ENCODE data around the gene BTF3L4. TPM values are rescaled to one million over a fixed set of nuclear protein-coding genes. Genes with fewer than 3 reads are reported as not detected.
"Not testable (repeated sequence)": the region's sequence is repeated elsewhere in the genome, so short reads cannot be mapped to it uniquely, and the experiment has no call there.

BTF3L4 gene
- total RNA-seq, 1 donor from 2014 or later: 83.6 TPM

- TF ChIP-seq CTCF (IDR thresholded peaks at IDR 0.05; ENCODE audit: insufficient read depth, low read length, poor library complexity, severe bottlenecking): no peak
- no peak for DNase-seq (ENCODE audit: low read depth)
- Histone ChIP-seq H3K36me3 (ENCODE audit: control insufficient read depth, insufficient read depth, low read length) (no peaks in the 10 kb centered on the region), H3K27me3 (ENCODE audit: control insufficient read depth, insufficient read depth, low read length) (no peaks in the 10 kb centered on the region), H3K4me3 (ENCODE audit: low read depth, low read length) (no peak overlapping the region)
Measured at GRCh38 chr1:52072291-52072690, 16.2 kb downstream of the BTF3L4 start.

GRCh38 chr1:52077277-52077676 lies 21.2 kb downstream of the BTF3L4 start:
- not testable (repeated sequence) for H3K4me3 ChIP-seq (ENCODE audit: low read depth, low read length); H3K27me3 ChIP-seq (ENCODE audit: control insufficient read depth, insufficient read depth, low read length); H3K36me3 ChIP-seq (ENCODE audit: control insufficient read depth, insufficient read depth, low read length); DNase-seq (ENCODE audit: low read depth)

DNA sequence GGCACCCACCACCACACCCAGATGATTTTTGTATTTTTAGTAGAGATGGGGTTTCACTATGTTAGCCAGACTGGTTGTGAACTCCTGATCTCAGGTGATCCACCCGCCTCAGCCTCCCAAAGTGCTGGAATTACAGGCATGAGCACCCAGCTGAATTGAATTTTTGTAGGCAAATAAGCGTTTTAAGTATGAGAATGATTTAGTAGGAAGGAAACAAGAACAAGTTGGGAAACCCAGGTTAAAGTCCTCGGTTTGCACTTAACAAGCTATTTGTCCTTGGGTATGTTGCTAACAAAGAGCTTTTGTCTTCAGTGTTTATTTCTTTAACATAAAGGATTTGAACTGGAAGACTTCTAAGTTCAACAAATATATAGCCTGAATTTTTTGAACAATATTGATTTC lies 23.9 kb downstream of the BTF3L4 start:
- H3K4me3 ChIP-seq (ENCODE audit: low read depth, low read length): no peak overlapping the region
- no peaks in the 10 kb centered on the region for H3K36me3 ChIP-seq (ENCODE audit: control insufficient read depth, insufficient read depth, low read length)
- DNase-seq (ENCODE audit: low read depth): no peak
- TF ChIP-seq CTCF (IDR thresholded peaks at IDR 0.05; ENCODE audit: insufficient read depth, low read length, poor library complexity, severe bottlenecking): no peak
- H3K27me3 ChIP-seq (ENCODE audit: control insufficient read depth, insufficient read depth, low read length): no peaks in the 10 kb centered on the region

- H3K27me3 ChIP-seq (ENCODE audit: control insufficient read depth, insufficient read depth, low read length); H3K36me3 ChIP-seq (ENCODE audit: control insufficient read depth, insufficient read depth, low read length); DNase-seq (ENCODE audit: low read depth); H3K4me3 ChIP-seq (ENCODE audit: low read depth, low read length): not testable (repeated sequence)
Measured at GRCh38 chr1:52087892-52088291, 31.8 kb downstream of the BTF3L4 start.

GRCh38 chr1:52094300-52094699 lies 38.2 kb downstream of the BTF3L4 start:
- not testable (repeated sequence) for DNase-seq (ENCODE audit: low read depth); H3K36me3 ChIP-seq (ENCODE audit: control insufficient read depth, insufficient read depth, low read length); H3K4me3 ChIP-seq (ENCODE audit: low read depth, low read length); H3K27me3 ChIP-seq (ENCODE audit: control insufficient read depth, insufficient read depth, low read length)

- TF ChIP-seq CTCF (IDR thresholded peaks at IDR 0.05; ENCODE audit: insufficient read depth, low read length, poor library complexity, severe bottlenecking): no peak
- DNase-seq (ENCODE audit: low read depth): no peak
- Histone ChIP-seq H3K27me3 (ENCODE audit: control insufficient read depth, insufficient read depth, low read length) (no peaks in the 10 kb centered on the region), H3K36me3 (ENCODE audit: control insufficient read depth, insufficient read depth, low read length) (no peaks in the 10 kb centered on the region), H3K4me3 (ENCODE audit: low read depth, low read length) (no peak overlapping the region)
Measured at GRCh38 chr1:52096216-52096615, 40.1 kb downstream of the BTF3L4 start.

DNA sequence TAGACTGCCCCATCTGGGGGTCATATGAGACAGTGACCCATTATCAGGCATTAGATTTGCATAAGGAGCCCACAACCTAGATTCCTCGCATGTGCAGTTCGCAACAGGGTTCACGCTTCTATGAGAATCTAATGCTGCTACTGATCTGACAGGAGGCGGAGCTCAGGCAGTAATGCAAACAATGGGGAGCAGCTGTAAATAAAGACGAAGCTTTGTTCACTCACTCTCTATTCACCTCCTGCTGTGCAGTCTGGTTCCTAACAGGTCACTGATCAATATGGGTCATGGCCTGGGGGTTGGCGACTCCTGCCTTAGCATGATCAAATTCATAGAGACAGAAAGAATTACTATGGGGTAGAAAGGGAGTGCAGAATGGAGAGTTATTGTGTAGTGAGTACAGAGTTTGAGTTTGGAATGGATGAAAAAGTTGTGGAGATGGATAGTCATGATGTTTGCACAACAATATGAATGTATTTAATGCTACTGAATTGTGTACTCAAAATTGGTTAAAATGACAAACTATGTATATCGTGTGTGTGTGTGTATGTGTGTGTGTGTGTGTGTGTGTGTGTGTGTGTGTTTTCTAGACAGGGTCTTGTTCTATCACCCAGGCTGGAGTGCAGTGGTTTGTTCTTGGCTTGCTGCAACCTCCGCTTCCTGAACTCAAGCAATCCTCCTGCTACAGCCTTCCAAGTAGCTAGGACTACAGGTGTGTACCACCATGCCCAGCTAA lies 42.2 kb downstream of the BTF3L4 start:
- Histone ChIP-seq H3K4me3 (ENCODE audit: low read depth, low read length) (no peak overlapping the region), H3K27me3 (ENCODE audit: control insufficient read depth, insufficient read depth, low read length) (no peaks in the 10 kb centered on the region), H3K36me3 (ENCODE audit: control insufficient read depth, insufficient read depth, low read length) (no peaks in the 10 kb centered on the region)
- TF ChIP-seq CTCF (IDR thresholded peaks at IDR 0.05; ENCODE audit: insufficient read depth, low read length, poor library complexity, severe bottlenecking): no peak
- no peak for DNase-seq (ENCODE audit: low read depth)
